Thoracic aorta (tissue), 2 donors: ENCODE results near the gene KRT80. TPM values are rescaled to one million over a fixed set of nuclear protein-coding genes. Genes with fewer than 3 reads are reported as not detected.
A peak's percentile ranks its signal among the peaks of the same experiment; 100 is the strongest.

Experiments used
- ATAC-seq: fragments of 150-250 bp; one replicate; pipeline ENCODE4 v1.8.0; 2017; ENCODE audit warnings: low read depth; ENCODE audit not compliant: insufficient number of reproducible peaks, low FRiP score
- DNase-seq: peaks from one replicate; pipeline ENCODE4 v3.0.0-alpha.2; 2020; ENCODE audit warnings: low spot score
- H3K27ac ChIP-seq, 2 donors: fragments of 200-600 bp; sonication (generic); 1 replicate in 1 of 2; 2 replicates in 1 of 2; pipeline ENCODE4 v1.5.1; 2016; ENCODE audit warnings: mild to moderate bottlenecking in 2 of 2, moderate library complexity in 2 of 2
- H3K27me3 ChIP-seq: fragments of 200-600 bp; sonication (generic); replicated peaks from 2 replicates; pipeline ENCODE4 v1.6.0; 2016; ENCODE audit warnings: mild to moderate bottlenecking; ENCODE audit not compliant: insufficient read depth
- H3K36me3 ChIP-seq: fragments of 200-600 bp; sonication (generic); one replicate; pipeline ENCODE4 v1.5.1; 2016
- H3K4me1 ChIP-seq, 2 donors: fragments of 200-600 bp; sonication (generic); 1 replicate in 1 of 2; 2 replicates in 1 of 2; pipeline versions ENCODE4 v1.5.1 to v1.6.0; 2016; ENCODE audit warnings: low read depth in 2 of 2, mild to moderate bottlenecking in 1 of 2; ENCODE audit not compliant: control insufficient read depth in 1 of 2
- H3K4me3 ChIP-seq: fragments of 200-600 bp; sonication (generic); 2 replicates; pipeline ENCODE4 v1.5.1; 2016; ENCODE audit warnings: mild to moderate bottlenecking
- H3K9me3 ChIP-seq: fragments of 200-600 bp; sonication (generic); 2 replicates; pipeline ENCODE4 v1.5.1; 2016
- CTCF ChIP-seq: fragments of 200-600 bp; sonication (generic); IDR thresholded peaks from one replicate; pipeline ENCODE4 v1.5.1; 2019; ENCODE audit warnings: antibody characterized with exemption
- total RNA-seq, 2 donors: library from RNA; depleted of rRNA; stranded (reverse); fragments of >200 nt; gene quantifications; one replicate each; pipeline versions ENCODE4 v1.1.0 to v1.2.3, GENCODE V29; 2016

KRT80 gene
- total RNA-seq, 2 donors from 2014 or later: 0.21 to 0.41 TPM

- ATAC-seq (no peak), DNase-seq (no peak)
- Histone ChIP-seq H3K9me3 (no peaks in the 10 kb centered on the region), H3K4me1 (peaks cover 0 to under 1% of the 10 kb centered on the region in 2 donors), H3K4me3 (no peak overlapping the region), H3K36me3 (no peaks in the 10 kb centered on the region), H3K27ac (no peak overlapping the region), H3K27me3 (no peaks in the 10 kb centered on the region)
- TF ChIP-seq CTCF: no peak
These were observed 34.2 kb downstream of the KRT80 start for GRCh38 chr12:52157566-52158150.

GRCh38 chr12:52156757-52157565 is 34.9 kb downstream of the KRT80 start:
- ATAC-seq: no peak
- Histone ChIP-seq H3K4me3 (no peak overlapping the region), H3K27ac (no peak overlapping the region), H3K9me3 (no peaks in the 10 kb centered on the region), H3K27me3 (no peaks in the 10 kb centered on the region), H3K4me1 (peaks cover 4 to 7% of the 10 kb centered on the region in 2 donors), H3K36me3 (no peaks in the 10 kb centered on the region)
- TF ChIP-seq CTCF: peak; percentile 97
- DNase-seq: peak; percentile 35

GRCh38 chr12:52156311-52156710 is 35.5 kb downstream of the KRT80 start:
- Histone ChIP-seq H3K36me3 (no peaks in the 10 kb centered on the region), H3K9me3 (no peaks in the 10 kb centered on the region), H3K27me3 (no peaks in the 10 kb centered on the region), H3K27ac (no peak overlapping the region), H3K4me1 (peaks cover 4 to 8% of the 10 kb centered on the region in 2 donors), H3K4me3 (no peak overlapping the region)
- ATAC-seq (no peak), DNase-seq (no peak)
- no peak for TF ChIP-seq CTCF

GRCh38 chr12:52155048-52155868 is 36.6 kb downstream of the KRT80 start:
- Histone ChIP-seq H3K4me3 (no peak overlapping the region), H3K9me3 (no peaks in the 10 kb centered on the region), H3K4me1 (peaks cover 4 to 8% of the 10 kb centered on the region in 2 donors), H3K27ac (no peak overlapping the region), H3K36me3 (no peaks in the 10 kb centered on the region), H3K27me3 (no peaks in the 10 kb centered on the region)
- TF ChIP-seq CTCF: no peak
- DNase-seq (no peak), ATAC-seq (no peak)

GRCh38 chr12:52152905-52153317 is 38.9 kb downstream of the KRT80 start:
- H3K36me3 ChIP-seq: no peaks in the 10 kb centered on the region
- no peak overlapping the region for H3K27ac ChIP-seq
- no peaks in the 10 kb centered on the region for H3K27me3 ChIP-seq
- no peaks in the 10 kb centered on the region for H3K9me3 ChIP-seq
- DNase-seq (no peak), ATAC-seq (no peak)
- peaks cover 9 to 30% of the 10 kb centered on the region in 2 donors for H3K4me1 ChIP-seq
- TF ChIP-seq CTCF: no peak
- H3K4me3 ChIP-seq: no peak overlapping the region
